GM19372 (cell line): ENCODE measurements around the gene PLCL1.
A peak's percentile ranks its signal among the peaks of the same experiment; 100 is the strongest.

Source experiments
- ATAC-seq: cut with Tn5 transposase; IDR thresholded peaks from one replicate; pipeline ENCODE4 v1.9.1; 2021; ENCODE audit warnings: mild to moderate bottlenecking, low read depth, moderate library complexity; ENCODE audit not compliant: unreplicated experiment

Gene PLCL1

DNA sequence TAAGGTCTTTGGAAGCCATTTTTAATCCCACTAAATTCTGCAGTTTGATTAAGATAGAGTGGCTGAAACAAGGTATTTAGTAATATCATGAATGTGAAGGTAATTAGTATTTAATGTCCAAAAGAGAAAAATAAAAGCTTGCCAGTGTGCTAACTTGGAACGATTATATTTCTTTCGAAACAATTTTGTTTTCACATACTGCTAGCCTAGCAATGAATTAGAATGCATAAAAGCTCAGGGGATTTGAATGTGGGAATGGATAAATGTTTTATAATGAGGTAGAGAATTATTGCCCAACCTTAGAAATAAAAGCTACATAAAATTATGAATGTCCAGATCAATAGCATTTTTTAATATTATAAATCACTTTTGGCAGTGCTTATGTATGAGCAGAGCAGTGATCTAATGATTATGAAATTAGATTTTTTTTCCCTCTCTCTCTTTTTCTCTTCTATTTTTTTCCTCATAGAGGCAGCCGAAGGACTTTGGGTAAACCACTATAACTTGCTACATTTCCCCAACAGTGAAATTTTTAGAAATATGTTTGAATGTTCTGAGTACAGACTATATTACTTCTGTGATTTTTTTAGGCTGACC is 75.5 kb downstream of the PLCL1 start:
- no peak for ATAC-seq

DNA sequence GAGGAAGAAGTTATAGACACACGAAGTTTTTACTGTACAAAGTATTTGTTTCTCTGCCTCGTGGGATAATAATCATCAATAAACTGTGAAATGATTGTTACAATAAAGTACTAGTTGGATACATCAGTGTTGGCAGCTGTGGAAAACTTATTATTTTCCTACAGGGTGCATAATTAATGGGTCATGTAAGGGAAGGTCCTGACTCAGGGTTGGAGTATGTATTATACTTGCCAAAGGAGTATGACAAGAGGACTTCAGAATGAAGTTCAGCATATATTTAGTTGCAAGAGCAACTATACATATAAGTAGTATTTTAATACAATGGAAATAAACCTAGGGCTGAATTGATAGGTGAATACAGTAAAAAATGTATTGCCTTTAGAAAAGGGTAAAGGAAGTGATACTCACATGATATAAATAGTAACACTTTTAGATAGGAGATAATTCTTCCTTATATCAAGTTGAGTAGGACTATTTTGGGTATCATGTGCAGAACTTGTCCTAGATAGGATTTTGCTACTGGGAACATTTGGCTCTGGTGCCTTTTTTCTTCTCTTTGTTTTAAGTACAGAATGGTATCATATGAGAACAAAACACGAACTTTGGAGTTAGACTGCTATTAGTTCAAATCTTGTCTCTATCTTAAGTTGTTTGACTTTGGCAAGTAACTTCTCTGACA is 79.1 kb downstream of the PLCL1 start:
- no peak for ATAC-seq

DNA sequence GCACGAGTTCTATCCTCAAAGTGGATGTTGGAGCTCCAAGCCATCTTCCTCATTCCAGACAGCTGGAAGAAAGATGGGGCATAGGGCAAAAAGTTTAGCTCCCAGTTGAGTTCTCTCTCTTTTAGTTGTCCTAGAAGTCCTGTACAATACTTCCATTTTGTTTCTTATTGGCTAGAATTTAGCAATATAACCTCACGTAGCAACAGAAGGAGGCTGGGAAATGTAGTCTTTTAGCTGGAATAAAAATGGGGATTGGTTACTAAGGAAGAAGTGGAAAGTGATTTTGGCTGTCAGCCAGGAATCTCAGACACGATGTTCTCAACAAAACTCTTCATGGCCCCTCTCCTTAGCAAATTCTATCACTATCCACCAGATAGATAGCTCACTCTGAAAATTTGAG is 79.9 kb downstream of the PLCL1 start:
- ATAC-seq = no peak

DNA sequence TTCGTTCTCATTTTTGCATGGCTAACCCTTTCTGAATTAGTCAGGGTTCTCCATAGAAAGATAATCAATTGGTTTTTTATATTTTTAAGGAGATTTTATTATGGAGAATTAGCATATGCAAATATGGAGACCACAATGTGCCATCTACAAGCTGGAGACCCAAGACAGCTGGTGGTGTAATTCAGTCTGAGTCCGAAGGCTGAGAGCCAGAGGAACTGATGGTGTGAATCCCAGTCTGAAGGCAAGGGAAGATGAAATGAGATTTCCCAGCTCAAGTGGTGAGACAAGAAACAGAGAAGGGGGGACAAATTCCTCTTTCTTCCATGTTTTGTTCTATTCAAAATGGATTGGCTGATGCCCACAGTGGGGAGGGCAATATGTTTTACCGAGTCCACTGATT is 80.7 kb downstream of the PLCL1 start:
- ATAC-seq = no peak

DNA sequence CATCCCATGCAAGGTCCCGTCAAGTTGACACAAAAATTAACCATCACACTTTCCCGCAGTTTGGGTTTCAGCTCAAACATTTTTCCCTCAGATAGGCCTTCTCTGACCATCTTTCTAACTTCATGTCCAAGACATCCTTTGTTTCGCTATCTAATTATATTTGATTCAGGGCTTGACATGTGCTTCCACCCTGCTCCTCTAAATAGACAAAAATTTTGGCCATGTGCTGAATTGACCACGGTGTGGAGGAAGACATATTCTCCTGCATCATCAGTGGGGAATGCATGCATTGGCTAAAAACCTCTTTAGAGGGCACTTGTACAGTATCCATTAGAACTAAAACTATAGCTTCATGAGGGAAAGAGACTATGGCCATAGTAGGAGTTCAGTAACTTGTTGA is 81.2 kb downstream of the PLCL1 start:
- ATAC-seq = no peak

DNA sequence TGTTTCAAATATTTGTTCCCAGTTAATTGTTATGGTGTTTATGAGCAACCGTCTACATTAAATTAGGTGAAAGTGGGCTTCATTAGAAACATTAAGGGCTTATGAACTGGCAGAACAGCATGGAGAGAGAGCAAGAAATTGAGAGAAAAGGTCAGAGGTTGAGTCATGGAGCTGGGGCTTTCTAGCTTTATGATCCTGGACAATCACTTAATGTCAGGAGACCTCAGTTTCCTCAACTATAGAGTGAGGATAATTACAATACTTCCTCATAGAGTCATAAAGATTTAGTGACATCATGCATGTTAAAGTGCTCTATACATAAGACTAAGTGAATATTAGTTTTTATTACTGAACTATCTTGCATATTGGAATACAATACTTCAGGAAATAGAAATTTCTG is 83.9 kb downstream of the PLCL1 start:
- no peak for ATAC-seq

DNA sequence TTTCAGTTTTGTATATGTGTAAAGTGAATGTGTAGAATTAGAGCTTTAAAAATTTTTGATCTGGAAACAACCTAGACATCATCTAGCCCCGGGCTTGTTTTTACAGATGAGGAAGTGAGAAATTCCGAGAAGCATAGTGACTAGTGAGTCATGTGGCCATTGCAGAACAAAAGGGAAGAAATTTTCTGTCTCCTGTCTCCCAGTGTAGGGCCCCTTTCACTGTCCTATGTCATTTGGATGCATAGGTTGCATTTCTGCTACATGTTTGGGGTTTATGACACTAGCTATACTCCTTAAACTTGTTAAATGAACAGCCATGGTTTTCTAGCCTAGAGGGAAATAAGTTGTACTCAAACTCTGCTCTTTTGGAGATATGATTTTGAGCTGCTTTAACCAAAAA is 84.6 kb downstream of the PLCL1 start:
- ATAC-seq = peak; percentile 99

DNA sequence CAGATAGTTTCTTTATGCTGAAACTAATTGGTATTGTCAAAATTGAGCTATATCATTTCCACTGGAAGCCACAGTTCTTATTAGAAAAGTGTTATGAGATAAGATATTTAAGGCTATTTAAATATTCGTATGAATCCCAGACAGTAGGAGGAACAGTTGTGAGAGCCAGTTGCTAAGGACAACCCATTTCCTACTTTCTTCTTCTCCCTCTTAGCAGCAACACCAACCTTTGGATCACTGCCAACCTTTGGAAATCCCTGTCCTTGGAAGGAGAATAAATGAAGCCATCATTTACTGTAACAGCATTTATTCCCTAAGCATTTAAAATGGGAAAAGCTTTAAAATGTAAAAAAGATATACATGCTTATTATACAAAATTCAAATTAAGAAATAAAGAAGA is 85.8 kb downstream of the PLCL1 start:
- ATAC-seq = no peak

DNA sequence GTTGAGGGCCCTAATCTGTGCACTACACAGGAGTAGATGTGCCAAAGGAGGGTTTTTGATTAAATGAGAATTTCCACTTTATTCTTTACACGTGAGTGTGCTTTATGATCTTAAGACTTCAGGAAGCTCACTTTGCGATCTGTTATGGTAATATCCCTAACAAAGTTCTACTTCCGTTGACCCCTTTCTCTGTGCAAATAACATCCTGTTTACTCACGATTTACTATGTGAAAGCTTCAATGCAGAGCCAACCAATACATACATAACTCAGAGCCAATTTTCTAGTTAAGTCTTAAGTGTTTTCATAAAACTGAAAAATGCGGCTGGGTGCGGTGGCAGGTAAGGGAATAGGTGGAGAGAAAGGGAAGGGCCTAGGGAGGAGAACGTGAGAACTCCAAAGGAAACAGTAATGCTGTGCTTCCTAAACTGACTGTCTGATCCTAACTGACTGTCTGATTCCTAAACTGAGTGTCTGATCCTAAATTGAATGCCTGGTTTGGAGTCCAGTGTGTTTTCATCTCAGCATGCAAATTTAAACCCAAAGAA is 87.6 kb downstream of the PLCL1 start:
- ATAC-seq = no peak

DNA sequence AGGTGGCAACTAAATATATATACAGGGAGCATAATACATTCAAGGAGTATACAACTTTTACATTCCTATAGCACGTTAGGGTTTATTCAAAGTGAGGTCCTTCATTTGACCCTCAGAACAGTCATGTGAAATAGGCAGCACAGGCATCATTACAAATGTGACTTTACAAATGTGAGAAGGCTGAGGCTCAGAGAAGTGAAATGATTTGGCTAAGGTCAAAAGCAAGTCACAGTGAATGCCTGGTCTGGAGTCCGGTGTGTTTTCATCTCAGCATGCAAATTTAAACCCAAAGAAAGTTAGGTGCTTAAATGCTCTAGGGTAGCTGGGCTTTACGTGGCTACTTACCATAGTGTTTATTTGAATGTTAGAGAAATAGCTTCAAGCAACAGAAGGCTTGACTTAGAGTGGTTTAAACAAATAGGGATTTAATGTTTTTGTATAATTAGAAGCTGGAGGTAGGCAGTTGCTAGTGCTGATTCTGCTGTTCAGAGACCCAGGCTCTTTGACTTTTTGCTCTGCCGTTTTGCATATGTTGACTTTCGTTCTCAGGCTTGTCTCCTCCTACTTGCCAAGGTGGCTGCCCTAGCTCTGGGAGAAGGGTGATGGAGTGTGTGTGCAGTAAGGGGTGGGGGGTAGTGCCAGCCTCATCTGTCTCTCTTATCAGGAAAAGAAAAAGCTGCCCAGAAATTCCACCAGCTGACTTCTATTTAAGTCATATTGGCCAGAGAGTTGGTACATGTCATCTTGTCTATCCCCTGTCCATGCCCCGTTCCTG is 89.2 kb downstream of the PLCL1 start:
- no peak for ATAC-seq

DNA sequence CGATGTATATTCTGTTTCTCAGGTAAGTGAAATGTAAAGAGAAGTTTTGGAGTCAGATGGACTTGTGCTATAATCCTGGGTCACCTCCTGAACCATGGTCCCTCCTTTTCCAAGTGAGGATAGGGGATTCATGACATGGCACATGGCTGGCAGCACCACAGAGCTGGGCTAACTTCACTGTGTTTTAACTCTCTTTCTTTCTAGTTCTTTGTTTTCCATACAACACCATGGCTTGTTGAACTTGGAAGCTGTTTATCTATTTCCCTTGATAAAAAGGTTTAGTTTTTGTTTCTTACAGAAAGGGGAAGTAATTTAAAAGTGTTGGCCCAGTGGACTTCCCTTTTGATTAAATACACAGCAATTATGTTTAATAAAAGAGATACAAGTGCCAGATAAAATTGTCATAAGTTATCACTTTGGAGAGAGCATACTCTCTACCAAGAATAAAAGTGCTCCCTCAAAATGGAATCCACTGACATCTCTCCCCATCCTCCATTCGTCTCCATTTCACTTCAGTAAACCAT is 90.4 kb downstream of the PLCL1 start:
- ATAC-seq = no peak

DNA sequence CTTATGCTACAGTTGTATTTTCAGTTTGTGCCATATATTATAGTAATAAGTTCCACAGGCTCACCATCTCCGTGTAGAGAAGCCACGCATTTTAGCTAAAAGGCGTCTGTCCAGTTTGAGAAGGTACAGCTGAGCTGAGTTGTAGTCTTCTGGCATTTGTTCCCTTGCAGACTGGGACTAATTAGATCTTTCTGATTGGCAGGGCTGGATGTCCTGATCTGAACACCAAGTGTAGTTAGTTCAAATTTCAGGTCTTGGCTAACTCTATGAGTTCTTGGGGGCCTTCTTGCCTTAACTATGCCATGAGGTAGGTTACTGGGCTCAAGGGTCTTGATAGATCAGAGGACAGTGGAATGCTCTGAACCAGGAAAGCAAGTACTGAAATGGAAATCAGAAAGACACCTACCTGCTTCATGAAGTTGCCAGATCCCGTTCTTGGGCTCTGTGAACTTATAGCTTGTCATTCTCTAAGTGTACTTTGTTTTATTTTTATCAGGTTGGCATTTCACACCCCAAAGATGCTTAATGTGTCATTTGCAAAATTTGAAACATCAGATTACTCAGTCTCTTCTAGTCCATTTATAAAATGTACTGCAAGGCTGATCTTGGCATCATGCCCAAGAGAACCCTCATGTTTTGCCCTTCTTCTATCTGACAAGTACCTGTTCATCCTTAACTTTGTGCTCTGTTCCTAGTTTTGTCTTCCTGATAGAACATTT is 93.7 kb downstream of the PLCL1 start:
- no peak for ATAC-seq

DNA sequence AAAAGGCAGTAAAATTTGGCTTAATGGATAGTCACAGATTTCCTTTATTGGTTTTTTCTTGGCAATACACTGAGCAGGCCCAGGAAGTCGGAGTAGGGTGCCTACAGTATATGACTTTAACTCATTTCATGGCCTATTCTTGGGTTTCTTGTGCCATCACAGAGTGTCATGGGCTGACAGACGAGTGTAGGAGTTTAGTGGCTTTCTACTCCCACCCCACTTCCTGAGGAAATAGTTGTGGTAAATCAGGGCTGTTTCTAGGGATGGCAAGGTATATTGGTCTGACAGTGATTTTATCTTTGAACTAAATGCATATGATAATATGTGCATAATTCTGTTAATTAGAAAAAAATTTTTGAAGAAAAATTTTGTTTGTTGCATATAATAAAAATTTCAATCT is 100.1 kb downstream of the PLCL1 start:
- no peak for ATAC-seq

DNA sequence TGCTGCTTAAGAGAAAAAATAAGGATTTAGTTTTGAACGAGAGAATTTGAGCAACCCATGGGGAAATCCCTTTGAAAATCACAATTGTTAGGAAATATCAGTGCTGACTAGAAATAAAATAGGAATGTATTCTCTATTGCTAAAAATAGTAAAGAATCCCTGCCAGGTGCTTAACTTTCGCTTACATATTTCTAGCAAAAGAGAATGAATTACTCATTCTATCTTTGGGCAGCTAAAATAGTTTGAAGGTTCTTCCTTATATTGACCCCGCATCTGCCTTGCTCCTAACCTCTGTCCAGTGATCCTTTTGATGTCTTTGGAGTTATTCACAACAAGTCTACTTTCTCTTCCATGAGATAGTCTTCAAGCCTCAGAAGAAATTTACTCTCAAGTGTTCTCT is 103.8 kb downstream of the PLCL1 start:
- no peak for ATAC-seq

DNA sequence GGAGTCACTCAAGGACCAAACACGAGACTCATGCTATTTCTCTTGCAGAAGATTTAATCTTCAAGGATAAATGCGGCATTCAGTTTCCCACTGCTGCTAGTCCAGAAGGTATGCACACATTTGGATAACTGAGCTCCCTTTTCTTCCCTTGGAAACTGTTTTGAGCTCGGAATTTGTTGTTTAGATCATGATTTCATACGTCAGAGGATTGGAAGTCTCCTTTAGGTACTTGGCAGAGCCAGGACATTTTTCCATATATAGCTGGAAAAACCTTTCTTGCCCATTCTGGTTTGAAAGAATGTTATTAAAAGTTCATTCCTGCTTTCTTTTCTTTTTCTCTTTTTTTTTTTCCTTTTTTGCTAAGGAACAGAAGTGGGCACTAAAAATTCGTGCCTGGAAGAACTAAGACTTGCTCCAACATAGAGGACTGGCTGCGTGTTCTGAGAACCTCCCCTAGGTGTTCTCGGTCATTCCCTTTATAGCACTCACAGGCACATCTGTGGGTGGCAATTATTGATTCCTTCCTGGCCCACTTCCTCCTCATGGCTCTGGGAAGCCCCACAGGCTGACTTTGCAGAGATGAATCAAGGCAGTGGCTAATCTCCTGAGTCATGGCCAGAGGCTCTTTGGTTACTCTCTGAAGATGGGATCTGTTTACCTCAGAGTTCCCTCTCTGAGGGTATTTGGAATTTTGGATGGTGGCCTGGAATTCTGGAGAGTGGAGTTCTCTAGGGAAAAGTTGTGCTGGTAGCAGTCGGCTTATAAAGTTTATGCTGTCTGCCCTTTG is 104.8 kb downstream of the PLCL1 start:
- ATAC-seq = no peak

DNA sequence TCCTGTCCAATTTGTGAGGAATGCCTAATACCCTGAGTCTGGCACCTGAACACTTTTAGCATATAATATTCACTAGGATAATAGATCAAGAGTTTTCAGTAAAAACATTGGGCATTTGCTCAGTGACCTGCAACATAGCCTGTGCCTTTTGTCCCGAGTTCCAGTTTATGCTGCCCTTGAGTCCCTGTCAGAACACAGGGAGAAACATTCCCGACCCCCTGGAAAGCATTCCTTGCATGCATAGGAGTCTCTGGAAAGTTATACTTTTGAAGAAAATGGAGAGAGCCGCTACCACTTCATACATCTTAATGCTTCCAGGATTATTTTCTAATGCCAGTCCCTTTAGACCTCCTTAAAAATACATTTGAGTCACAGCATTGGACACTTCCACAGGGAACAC is 107.3 kb downstream of the PLCL1 start:
- ATAC-seq = no peak

DNA sequence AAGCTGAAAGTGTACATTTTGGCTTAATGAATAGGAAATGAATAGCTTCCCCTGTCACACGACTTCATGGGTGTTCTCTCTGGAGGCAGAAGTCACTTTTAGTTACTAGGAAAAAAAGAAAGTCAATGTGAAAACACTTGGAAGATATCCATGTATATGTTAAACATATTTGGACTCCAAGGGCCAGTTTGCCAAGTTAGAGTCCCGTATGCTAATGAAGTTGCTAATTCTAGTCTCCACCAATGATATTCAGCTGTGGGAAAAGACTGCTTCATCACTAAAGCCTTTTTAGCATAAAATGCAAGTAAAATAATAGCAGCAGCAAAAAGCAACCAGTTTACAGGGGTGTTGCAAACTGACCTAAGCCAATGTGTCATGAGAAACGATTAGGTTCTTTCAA is 108.7 kb downstream of the PLCL1 start:
- no peak for ATAC-seq

DNA sequence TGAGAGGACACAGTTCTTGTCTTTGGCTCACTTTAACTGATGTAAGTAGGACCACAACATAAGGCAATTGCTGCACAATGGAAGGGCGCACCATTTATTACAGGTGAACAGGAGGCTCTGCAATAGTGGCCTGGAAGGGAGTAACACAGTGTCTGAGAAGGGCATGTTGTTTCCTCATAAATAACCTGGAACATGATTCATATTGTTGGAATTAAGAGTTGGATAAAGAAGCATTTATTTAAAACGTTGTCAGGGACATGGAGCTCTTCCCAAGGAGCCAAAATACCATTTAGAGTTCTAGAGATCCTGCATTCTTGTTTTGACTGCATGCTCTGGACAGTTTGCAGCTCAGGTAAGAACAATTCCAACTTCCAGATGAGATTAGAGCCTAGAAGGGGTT is 110.4 kb downstream of the PLCL1 start:
- no peak for ATAC-seq

DNA sequence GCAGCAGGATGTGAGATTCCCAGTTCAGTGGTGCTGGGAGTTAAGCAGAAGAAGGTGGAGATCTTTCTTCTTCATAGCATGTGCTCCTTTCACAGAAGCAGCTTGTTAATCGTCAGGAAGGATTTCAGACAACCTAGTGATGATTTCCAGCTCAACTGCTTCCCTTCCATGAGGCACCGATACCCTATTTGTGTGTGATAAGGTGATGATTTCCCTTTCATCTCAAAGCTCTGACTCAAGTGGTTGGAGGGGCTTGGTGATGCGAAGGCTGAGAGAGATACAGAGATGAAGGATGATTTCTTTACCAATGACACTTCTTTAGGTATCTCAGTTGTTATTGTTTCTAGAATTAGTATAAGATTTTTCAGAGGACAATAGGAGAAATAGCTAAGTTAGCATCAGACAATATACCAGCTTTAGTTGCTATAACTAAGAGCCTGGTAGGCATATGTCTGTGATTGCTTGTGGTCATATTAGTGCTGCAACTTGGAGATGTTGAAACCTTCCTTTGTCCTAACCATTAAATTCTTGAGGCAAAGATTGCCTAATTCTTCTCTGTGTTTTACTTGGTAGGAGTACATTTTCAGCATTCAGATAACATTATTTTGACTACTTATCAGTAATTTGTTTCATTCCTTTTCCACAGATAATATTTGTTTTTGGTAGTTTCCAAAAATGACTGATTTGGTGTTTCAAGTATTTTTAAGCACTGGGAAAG is 111.3 kb downstream of the PLCL1 start:
- no peak for ATAC-seq
